Stomach smooth muscle (tissue), 2 donors: ENCODE results near the gene CDC23.
"Not testable (repeated sequence)": the region's sequence is repeated elsewhere in the genome, so short reads cannot be mapped to it uniquely, and the experiment has no call there.

Experiments
- H3K27ac ChIP-seq: one replicate; pipeline ENCODE4 v1.7.0; 2013; ENCODE audit warnings: mild to moderate bottlenecking, low read length, inconsistent platforms
- H3K27me3 ChIP-seq, 2 donors: one replicate each; pipeline ENCODE4 v1.7.0; 2013; ENCODE audit warnings: low read length in 2 of 2; ENCODE audit not compliant: insufficient read depth in 2 of 2, control insufficient read depth in 1 of 2
- H3K36me3 ChIP-seq, 2 donors: one replicate each; pipeline ENCODE4 v1.7.0; 2013; ENCODE audit warnings: low read length in 2 of 2; ENCODE audit not compliant: control insufficient read depth in 2 of 2, insufficient read depth in 2 of 2
- H3K4me1 ChIP-seq: one replicate; pipeline ENCODE4 v1.7.0; 2013; ENCODE audit warnings: low read length; ENCODE audit not compliant: control insufficient read depth, insufficient read depth
- H3K4me3 ChIP-seq, 2 donors: one replicate each; pipeline ENCODE4 v1.7.0; 2013; ENCODE audit warnings: low read length in 2 of 2
- H3K9ac ChIP-seq, 2 donors: one replicate each; pipeline ENCODE4 v1.7.0; 2013; ENCODE audit warnings: low read length in 2 of 2, mild to moderate bottlenecking in 1 of 2
- H3K9me3 ChIP-seq, 2 donors: one replicate each; pipeline ENCODE4 v1.7.0; 2013; ENCODE audit warnings: low read length in 2 of 2; ENCODE audit not compliant: control insufficient read depth in 2 of 2
- donor health status: healthy.
- donor health status: Pancreatic carcinoma.

The CDC23 gene

GRCh38 chr5:138143578-138143977 is 69.5 kb downstream of the CDC23 start:
- H3K9ac ChIP-seq, H3K27ac ChIP-seq, H3K36me3 ChIP-seq, H3K9me3 ChIP-seq, H3K4me1 ChIP-seq, H3K27me3 ChIP-seq, H3K4me3 ChIP-seq: not testable (repeated sequence)

GRCh38 chr5:138141734-138142133 is 71.4 kb downstream of the CDC23 start:
- no peaks in the 10 kb centered on the region for H3K27me3 ChIP-seq
- H3K4me3 ChIP-seq, result no peak overlapping the region
- no peaks in the 10 kb centered on the region for H3K9me3 ChIP-seq
- H3K9ac ChIP-seq, result no peak overlapping the region
- H3K36me3 ChIP-seq, result no peaks in the 10 kb centered on the region
- H3K4me1 ChIP-seq, result peaks cover 3% of the 10 kb centered on the region
- no peak overlapping the region for H3K27ac ChIP-seq

- peaks cover 3% of the 10 kb centered on the region for H3K4me1 ChIP-seq
- no peaks in the 10 kb centered on the region for H3K36me3 ChIP-seq
- no peak overlapping the region for H3K9ac ChIP-seq
- H3K4me3 ChIP-seq, result no peak overlapping the region
- no peaks in the 10 kb centered on the region for H3K27me3 ChIP-seq
- no peak overlapping the region for H3K27ac ChIP-seq
- H3K9me3 ChIP-seq, result no peaks in the 10 kb centered on the region
These were observed 72.9 kb downstream of the CDC23 start for GRCh38 chr5:138140268-138140667.

- no peak overlapping the region for H3K9ac ChIP-seq
- H3K36me3 ChIP-seq, result no peaks in the 10 kb centered on the region
- no peaks in the 10 kb centered on the region for H3K9me3 ChIP-seq
- H3K27ac ChIP-seq, result no peak overlapping the region
- H3K4me1 ChIP-seq, result peaks cover 3% of the 10 kb centered on the region
- H3K4me3 ChIP-seq, result peak overlapping the region; percentile 69 to 79
- H3K27me3 ChIP-seq, result no peaks in the 10 kb centered on the region
These were observed 73.4 kb downstream of the CDC23 start for GRCh38 chr5:138139781-138140090.

GRCh38 chr5:138138949-138139780 is 74.0 kb downstream of the CDC23 start, which contains the start of gene NME5:
TSS of gene NME5 (minus strand) at chr5:138139428. CDS start at chr5:138138780, 648 bp downstream.
- H3K27ac ChIP-seq, result no peak within 1 kb of the TSS
- H3K9me3 ChIP-seq, result no peaks in the 10 kb centered on the region

More at GRCh38 chr5:138138949-138139780, 74.0 kb downstream of the CDC23 start, which contains the start of gene NME5:
- H3K36me3 ChIP-seq, result no peaks in the 10 kb centered on the region
- H3K9ac ChIP-seq, result peak within 1 kb of the TSS in 1 of 2 donors; percentile 66
- peak within 1 kb of the TSS; percentile 69 to 79 for H3K4me3 ChIP-seq
- H3K27me3 ChIP-seq, result no peaks in the 10 kb centered on the region
- H3K4me1 ChIP-seq, result peaks cover 3% of the 10 kb centered on the region
